Keratinocyte (primary cell): ENCODE data around the gene PGAP3. TPM values are rescaled to one million over a fixed set of nuclear protein-coding genes. Genes with fewer than 3 reads are reported as not detected.

ENCODE experiments used
- DNase-seq: peaks from one replicate; pipeline ENCODE4 v3.0.0-alpha.2; 2011; ENCODE audit warnings: low read depth, missing footprints, low spot score
- FAIRE-seq: peaks from 2 replicates; lab custom pipeline; 2011; peaks lifted over from hg19 to GRCh38; lab: Jason Lieb, UNC
- H2AFZ ChIP-seq: 2 replicates; pipeline ENCODE4 v1.6.0; 2012; ENCODE audit warnings: low read length, control low read depth, inconsistent platforms; ENCODE audit not compliant: control insufficient read depth
- H3K27ac ChIP-seq: 2 replicates; pipeline ENCODE4 v1.5.1; 2011; ENCODE audit warnings: low read length; ENCODE audit not compliant: control insufficient read depth, insufficient read depth
- H3K27me3 ChIP-seq: 3 replicates; pipeline ENCODE4 v1.6.0; 2011; ENCODE audit warnings: low read length; ENCODE audit not compliant: control insufficient read depth, insufficient read depth; ENCODE audit errors: extremely low read depth
- H3K36me3 ChIP-seq, 2 experiments: 2 replicates in 1 of 2; 3 replicates in 1 of 2; pipeline ENCODE4 v1.5.1; 2011; ENCODE audit warnings: low read length in 2 of 2, mild to moderate bottlenecking in 1 of 2; ENCODE audit not compliant: control insufficient read depth in 2 of 2, insufficient read depth in 2 of 2; ENCODE audit errors: extremely low read depth in 1 of 2
- H3K4me1 ChIP-seq: 3 replicates; pipeline ENCODE4 v1.5.1; 2011; ENCODE audit warnings: low read length; ENCODE audit not compliant: control insufficient read depth, insufficient read depth; ENCODE audit errors: extremely low read depth
- H3K4me2 ChIP-seq: 3 replicates; pipeline ENCODE4 v1.6.0; 2011; ENCODE audit warnings: low read depth, low read length; ENCODE audit not compliant: control insufficient read depth, insufficient read depth; ENCODE audit errors: extremely low read depth
- H3K4me3 ChIP-seq, 3 experiments: fragments of 200-600 bp in 1 of 3; sonication (generic) in 1 of 3; 2 replicates in 2 of 3; 3 replicates in 1 of 3; pipeline ENCODE4 v1.5.1; 2011 to 2016; ENCODE audit warnings: low read length in 3 of 3, mild to moderate bottlenecking in 3 of 3, control low read depth in 2 of 3, inconsistent platforms in 1 of 3, low read depth in 1 of 3, mixed read lengths in 1 of 3, mixed run types in 1 of 3, moderate library complexity in 1 of 3; ENCODE audit not compliant: control insufficient read depth in 2 of 3, insufficient read depth in 2 of 3; ENCODE audit errors: extremely low read depth in 1 of 3
- H3K79me2 ChIP-seq: 2 replicates; pipeline ENCODE4 v1.6.0; 2012; ENCODE audit warnings: low read length; ENCODE audit not compliant: control insufficient read depth, insufficient read depth
- H3K9ac ChIP-seq: 3 replicates; pipeline ENCODE4 v1.6.0; 2011; ENCODE audit warnings: low read length; ENCODE audit not compliant: control insufficient read depth, insufficient read depth; ENCODE audit errors: extremely low read depth
- H3K9me1 ChIP-seq: 3 replicates; pipeline ENCODE4 v1.6.0; 2011; ENCODE audit warnings: low read length; ENCODE audit not compliant: control insufficient read depth, insufficient read depth; ENCODE audit errors: extremely low read depth
- H3K9me3 ChIP-seq: 2 replicates; pipeline ENCODE4 v1.5.1; 2012; ENCODE audit warnings: low read depth, low read length; ENCODE audit not compliant: control insufficient read depth
- H4K20me1 ChIP-seq: 3 replicates; pipeline ENCODE4 v1.6.0; 2011; ENCODE audit warnings: low read length; ENCODE audit not compliant: control insufficient read depth, insufficient read depth; ENCODE audit errors: extremely low read depth
- EZH2 ChIP-seq: IDR thresholded peaks from one replicate; pipeline ENCODE4 v1.6.1; 2012; ENCODE audit warnings: inconsistent platforms, mild to moderate bottlenecking, low read length, moderate library complexity
- dilution Hi-C: fragments of 300-500 bp; cut with MboI; formaldehyde crosslinking; loops from one replicate; pipeline ENCODE4 v1.7.0; 2020; ENCODE audit warnings: low sequenced_read_pairs; ENCODE audit not compliant: extremely low pct_ligation_motif_present
- polyA plus RNA-seq, 5 experiments: library from polyadenylated mRNA; depleted of rRNA in 3 of 5; stranded (reverse) in 3 of 5; stranded (forward) in 1 of 5; unstranded in 1 of 5; fragments of >200 nt; gene quantifications; 1 replicate in 1 of 5; 2 replicates in 3 of 5; 3 replicates in 1 of 5; pipeline versions ENCODE4 v1.2.1 to v1.2.3, GENCODE V29; 2011 to 2012; ENCODE audit warnings: missing spikeins in 2 of 5, low read depth in 1 of 5, low replicate concordance in 1 of 5
- TF ChIP-seq, protein P1 (sequence below), 3 experiments: IDR thresholded peaks in 1 of 3; conservative IDR thresholded peaks in 1 of 3; optimal IDR thresholded peaks in 1 of 3; 2 replicates in 2 of 3; 3 replicates in 1 of 3; pipeline versions ENCODE3 to v1.5.1; 2011; ENCODE audit warnings: low read length in 3 of 3, mild to moderate bottlenecking in 3 of 3, moderate library complexity in 2 of 3, control low read depth in 1 of 3, inconsistent platforms in 1 of 3; ENCODE audit not compliant: insufficient read depth in 2 of 3; ENCODE audit errors: extremely low read depth in 1 of 3

Gene PGAP3
- polyA plus RNA-seq, 1 donor (not counting 4 experiments of a cell fraction or from before 2014, with no cell fraction given): 5.6 TPM

DNA sequence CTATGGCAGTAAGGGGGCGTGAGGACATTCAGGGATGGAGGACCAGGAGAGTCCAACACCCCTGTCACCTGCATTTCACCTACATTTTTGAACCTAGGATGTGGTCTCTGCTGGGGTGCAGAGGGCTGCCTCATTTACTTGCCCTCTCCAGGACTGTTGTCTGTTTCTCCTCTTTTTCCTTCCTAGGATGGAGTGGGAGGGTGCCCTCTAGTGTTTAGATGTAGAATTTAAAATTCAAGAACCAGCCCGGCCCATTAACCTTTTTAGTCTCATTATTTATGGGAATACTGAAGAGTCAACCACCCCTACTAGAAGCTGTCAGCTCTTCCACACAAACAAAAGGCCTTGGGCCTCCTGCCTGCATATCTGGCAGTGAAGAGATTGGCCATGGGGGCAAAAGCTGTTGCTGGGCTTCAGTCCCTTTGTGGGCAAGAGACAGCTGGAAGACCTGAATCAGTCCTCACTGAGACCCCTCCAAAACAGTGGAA, 53.4 kb downstream of the PGAP3 start:
- dilution Hi-C loops: no loop called here
- DNase-seq (no peak), FAIRE-seq (peak; percentile 5)
- Histone ChIP-seq H3K27ac (no peak overlapping the region), H3K79me2 (peaks cover 21% of the 10 kb centered on the region), H3K4me2 (no peak overlapping the region), H2AFZ (no peak overlapping the region), H3K36me3 (no peaks in the 10 kb centered on the region), H3K9me1 (no peaks in the 10 kb centered on the region), H3K9ac (no peak overlapping the region), H3K27me3 (no peaks in the 10 kb centered on the region), H3K9me3 (no peaks in the 10 kb centered on the region), H4K20me1 (no peaks in the 10 kb centered on the region), H3K4me3 (no peak overlapping the region), H3K4me1 (peaks cover 25% of the 10 kb centered on the region)
- TF ChIP-seq, protein P1, sequence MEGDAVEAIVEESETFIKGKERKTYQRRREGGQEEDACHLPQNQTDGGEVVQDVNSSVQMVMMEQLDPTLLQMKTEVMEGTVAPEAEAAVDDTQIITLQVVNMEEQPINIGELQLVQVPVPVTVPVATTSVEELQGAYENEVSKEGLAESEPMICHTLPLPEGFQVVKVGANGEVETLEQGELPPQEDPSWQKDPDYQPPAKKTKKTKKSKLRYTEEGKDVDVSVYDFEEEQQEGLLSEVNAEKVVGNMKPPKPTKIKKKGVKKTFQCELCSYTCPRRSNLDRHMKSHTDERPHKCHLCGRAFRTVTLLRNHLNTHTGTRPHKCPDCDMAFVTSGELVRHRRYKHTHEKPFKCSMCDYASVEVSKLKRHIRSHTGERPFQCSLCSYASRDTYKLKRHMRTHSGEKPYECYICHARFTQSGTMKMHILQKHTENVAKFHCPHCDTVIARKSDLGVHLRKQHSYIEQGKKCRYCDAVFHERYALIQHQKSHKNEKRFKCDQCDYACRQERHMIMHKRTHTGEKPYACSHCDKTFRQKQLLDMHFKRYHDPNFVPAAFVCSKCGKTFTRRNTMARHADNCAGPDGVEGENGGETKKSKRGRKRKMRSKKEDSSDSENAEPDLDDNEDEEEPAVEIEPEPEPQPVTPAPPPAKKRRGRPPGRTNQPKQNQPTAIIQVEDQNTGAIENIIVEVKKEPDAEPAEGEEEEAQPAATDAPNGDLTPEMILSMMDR (optimal IDR thresholded peaks at IDR 0.05 in 1 of 3, IDR thresholded peaks at IDR 0.05 in 1 of 3, conservative IDR thresholded peaks at IDR 0.05 in 1 of 3; ENCODE audit: extremely low read depth in 1 of 3, insufficient read depth in 2 of 3, low read length in 3 of 3): peak; percentile 52 to 71 (median 66)
- TF ChIP-seq EZH2: no peak

DNA sequence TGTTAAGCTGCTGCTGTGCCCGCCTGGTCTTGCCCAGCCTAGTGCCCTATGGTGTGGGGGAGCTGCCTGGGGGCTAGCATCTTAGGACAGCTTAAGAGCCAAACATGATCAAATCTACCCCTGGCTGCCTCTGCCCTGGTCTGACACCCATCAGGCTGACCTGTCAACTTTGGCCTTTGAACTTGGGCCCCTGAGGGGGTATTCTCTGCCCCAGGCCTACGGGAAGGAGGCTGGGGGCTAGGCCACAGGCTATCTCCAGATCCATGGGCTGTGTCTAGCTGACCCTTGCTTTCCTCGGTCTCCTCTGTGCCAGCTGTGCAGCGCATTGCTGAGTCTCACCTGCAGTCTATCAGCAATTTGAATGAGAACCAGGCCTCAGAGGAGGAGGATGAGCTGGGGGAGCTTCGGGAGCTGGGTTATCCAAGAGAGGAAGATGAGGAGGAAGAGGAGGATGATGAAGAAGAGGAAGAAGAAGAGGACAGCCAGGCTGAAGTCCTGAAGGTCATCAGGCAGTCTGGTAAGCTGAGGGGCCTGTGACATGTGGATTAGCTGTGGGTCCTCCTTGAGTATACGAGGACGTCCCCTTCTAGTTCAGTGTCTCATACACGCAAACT, 54.2 kb downstream of the PGAP3 start:
- FAIRE-seq: no peak
- Histone ChIP-seq H3K79me2 (peaks cover 16% of the 10 kb centered on the region), H3K27me3 (no peaks in the 10 kb centered on the region), H3K9me3 (no peaks in the 10 kb centered on the region), H4K20me1 (no peaks in the 10 kb centered on the region), H3K9ac (no peak overlapping the region), H3K27ac (no peak overlapping the region), H3K4me1 (peaks cover 25% of the 10 kb centered on the region), H3K36me3 (no peaks in the 10 kb centered on the region), H3K9me1 (no peaks in the 10 kb centered on the region), H3K4me3 (no peak overlapping the region), H3K4me2 (no peak overlapping the region), H2AFZ (no peak overlapping the region)
- DNase-seq: no peak
- TF ChIP-seq, protein P1 (optimal IDR thresholded peaks at IDR 0.05 in 1 of 3, IDR thresholded peaks at IDR 0.05 in 1 of 3, conservative IDR thresholded peaks at IDR 0.05 in 1 of 3; ENCODE audit: extremely low read depth in 1 of 3, insufficient read depth in 2 of 3, low read length in 3 of 3): no peak
- no peak for TF ChIP-seq EZH2
- dilution Hi-C loops: no loop called here
